HuH-7.5 (cell line): ENCODE results near the gene HIGD1B.

Experiments
- DNase-seq: peaks from one replicate; pipeline ENCODE4 v3.0.0; 2011; ENCODE audit warnings: low spot score

HIGD1B gene

GRCh38 chr17:44878627-44879221 lies 31.0 kb downstream of the HIGD1B start:
- peak; percentile 28 for DNase-seq

- DNase-seq = no peak
These were observed 31.7 kb downstream of the HIGD1B start for GRCh38 chr17:44879376-44879775.

- no peak for DNase-seq
These were observed 32.4 kb downstream of the HIGD1B start for GRCh38 chr17:44880062-44880461.

- DNase-seq = no peak
These were observed 33.5 kb downstream of the HIGD1B start for GRCh38 chr17:44881145-44881544.

GRCh38 chr17:44884941-44885340 lies 37.3 kb downstream of the HIGD1B start:
- no peak for DNase-seq

- DNase-seq = no peak
These were observed 39.3 kb downstream of the HIGD1B start for GRCh38 chr17:44887016-44887415.

- DNase-seq = no peak
These were observed 40.6 kb downstream of the HIGD1B start for GRCh38 chr17:44887971-44888954.

- no peak for DNase-seq
These were observed 41.3 kb downstream of the HIGD1B start for GRCh38 chr17:44889003-44889402.

GRCh38 chr17:44892250-44892649 lies 44.6 kb downstream of the HIGD1B start:
- no peak for DNase-seq

- DNase-seq = no peak
These were observed 47.0 kb downstream of the HIGD1B start for GRCh38 chr17:44894642-44895041.

GRCh38 chr17:44898768-44899073 lies 51.0 kb downstream of the HIGD1B start:
- DNase-seq = no peak

- peak; percentile 82 for DNase-seq
These were observed 51.5 kb downstream of the HIGD1B start, which contains the start of gene EFTUD2 for GRCh38 chr17:44899074-44899782. TSS of gene EFTUD2 (minus strand) at chr17:44899445. CDS start at chr17:44894521, 4,924 bp downstream.
